HG03378 (cell line): ENCODE results near the gene HMCN2.

ENCODE experiments used
- ATAC-seq: cut with Tn5 transposase; IDR thresholded peaks from one replicate; pipeline ENCODE4 v1.9.1; 2021; ENCODE audit warnings: mild to moderate bottlenecking, moderate library complexity; ENCODE audit not compliant: unreplicated experiment

The HMCN2 gene, protein sequence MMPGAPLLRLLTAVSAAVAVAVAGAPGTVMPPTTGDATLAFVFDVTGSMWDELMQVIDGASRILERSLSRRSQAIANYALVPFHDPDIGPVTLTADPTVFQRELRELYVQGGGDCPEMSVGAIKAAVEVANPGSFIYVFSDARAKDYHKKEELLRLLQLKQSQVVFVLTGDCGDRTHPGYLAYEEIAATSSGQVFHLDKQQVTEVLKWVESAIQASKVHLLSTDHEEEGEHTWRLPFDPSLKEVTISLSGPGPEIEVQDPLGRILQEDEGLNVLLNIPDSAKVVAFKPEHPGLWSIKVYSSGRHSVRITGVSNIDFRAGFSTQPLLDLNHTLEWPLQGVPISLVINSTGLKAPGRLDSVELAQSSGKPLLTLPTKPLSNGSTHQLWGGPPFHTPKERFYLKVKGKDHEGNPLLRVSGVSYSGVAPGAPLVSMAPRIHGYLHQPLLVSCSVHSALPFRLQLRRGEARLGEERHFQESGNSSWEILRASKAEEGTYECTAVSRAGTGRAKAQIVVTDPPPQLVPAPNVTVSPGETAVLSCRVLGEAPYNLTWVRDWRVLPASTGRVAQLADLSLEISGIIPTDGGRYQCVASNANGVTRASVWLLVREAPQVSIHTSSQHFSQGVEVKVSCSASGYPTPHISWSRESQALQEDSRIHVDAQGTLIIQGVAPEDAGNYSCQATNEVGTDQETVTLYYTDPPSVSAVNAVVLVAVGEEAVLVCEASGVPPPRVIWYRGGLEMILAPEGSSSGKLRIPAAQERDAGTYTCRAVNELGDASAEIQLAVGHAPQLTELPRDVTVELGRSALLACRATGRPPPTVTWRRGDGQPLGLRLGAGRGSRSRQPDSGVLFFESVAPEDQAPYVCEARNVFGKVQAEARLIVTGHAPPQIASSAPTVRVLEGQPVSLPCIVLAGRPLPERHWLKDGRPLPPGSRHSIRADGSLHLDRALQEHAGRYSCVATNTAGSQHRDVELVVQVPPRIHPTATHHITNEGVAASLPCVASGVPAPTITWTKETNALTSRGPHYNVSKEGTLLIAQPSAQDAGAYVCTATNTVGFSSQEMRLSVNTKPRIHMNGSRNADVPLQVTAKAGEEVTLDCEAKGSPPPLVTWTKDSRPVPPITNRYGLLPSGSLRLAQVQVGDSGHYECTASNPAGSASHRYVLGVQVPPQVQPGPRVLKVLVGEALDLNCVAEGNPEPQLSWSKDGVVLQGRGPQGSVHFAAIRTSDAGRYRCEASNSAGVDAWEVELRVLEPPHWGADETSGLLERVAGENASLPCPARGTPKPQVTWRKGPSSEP (N-terminal part only)

DNA sequence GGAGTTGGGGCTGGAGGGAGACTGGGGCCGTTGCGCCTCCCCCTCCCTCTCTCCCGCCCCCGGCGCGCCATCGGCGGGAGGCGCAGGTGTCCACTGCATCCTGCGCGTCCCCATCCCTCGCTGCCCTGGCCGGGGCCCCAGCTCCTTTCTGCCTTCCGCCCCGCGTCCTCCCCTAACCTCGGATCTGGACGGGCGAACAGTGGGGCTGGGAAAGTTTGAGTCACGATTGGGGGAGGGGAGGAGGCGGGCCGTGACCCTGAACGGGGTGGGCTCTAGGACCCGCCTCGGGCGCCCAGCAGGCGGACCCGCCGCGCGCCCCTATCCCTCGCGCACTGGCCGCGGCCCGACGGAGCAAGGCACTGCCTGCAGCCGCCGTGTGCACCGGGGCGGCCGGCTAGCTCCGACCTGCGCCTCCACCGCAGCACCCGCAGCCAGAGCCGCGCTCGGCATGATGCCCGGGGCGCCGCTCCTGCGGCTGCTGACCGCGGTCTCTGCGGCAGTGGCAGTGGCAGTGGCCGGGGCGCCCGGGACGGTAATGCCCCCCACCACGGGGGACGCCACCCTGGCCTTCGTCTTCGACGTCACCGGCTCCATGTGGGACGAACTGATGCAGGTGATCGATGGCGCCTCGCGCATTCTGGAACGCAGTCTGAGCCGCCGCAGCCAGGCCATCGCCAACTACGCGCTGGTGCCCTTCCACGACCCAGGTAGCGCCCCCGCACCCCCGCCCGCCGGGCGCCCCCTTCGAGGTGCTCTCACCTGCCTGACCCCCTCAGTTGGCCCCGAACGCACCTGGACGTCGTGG lies at the start of gene HMCN2:
HMCN2 (plus strand) TSS at position 330 of the 805 bp plus-strand sequence; CDS start at position 449, 119 bp downstream.
- ATAC-seq, result no peak

DNA sequence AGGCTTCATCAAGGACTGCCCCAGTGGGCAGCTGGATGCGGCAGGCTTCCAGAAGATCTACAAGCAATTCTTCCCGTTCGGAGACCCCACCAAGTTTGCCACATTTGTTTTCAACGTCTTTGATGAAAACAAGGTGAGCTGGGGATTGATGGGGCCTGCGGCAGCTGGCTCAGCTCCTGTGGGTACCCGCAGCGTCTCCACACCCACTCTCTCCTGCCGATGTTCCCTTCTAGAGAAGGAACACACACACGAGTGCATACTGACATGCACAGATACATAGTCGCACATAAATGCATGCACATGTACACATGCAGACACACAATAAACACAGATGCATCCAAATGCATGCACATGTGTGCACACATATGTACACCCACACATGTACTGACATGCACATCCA lies 47.7 kb upstream of the HMCN2 start:
- ATAC-seq, result no peak

DNA sequence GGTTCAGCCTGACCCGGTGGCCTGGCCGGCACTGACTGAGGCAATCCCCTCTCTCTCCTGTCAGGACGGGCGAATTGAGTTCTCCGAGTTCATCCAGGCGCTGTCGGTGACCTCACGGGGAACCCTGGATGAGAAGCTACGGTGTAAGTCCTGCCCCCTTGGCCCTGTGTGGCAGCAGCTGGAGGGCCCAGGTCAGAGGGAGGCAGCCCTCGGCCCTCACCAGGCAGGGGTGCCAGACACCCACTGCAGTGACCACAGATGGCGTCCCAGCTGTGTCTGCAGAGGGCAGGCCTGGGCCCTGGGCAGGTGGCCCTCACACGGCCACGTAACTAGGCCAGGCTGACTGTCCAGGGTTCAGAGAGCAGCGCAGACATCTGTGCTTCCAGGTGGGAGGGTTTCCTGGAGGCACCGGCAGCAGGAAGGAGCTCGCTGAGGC lies 45.9 kb upstream of the HMCN2 start:
- ATAC-seq, result no peak

DNA sequence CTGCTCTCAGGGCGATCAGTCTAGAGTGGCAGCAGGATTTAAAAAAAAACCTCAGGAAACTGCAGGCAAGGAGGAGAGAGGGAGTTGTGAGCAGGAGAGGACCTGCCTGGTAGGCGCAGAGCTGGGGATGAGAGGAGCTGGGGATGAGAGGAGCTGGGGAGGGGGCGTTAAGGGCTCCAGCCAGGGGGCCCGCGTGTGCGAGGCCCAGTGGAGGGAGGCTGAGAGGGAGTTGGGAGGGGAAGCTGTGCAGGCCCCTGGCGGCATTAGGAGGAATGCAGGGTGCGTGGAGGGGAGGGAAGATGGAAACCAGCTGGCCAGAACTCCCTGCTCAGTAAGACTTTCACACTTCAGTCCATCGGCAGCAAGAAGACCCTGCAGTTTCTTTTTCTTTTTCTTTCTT lies 45.2 kb upstream of the HMCN2 start:
- ATAC-seq, result no peak

DNA sequence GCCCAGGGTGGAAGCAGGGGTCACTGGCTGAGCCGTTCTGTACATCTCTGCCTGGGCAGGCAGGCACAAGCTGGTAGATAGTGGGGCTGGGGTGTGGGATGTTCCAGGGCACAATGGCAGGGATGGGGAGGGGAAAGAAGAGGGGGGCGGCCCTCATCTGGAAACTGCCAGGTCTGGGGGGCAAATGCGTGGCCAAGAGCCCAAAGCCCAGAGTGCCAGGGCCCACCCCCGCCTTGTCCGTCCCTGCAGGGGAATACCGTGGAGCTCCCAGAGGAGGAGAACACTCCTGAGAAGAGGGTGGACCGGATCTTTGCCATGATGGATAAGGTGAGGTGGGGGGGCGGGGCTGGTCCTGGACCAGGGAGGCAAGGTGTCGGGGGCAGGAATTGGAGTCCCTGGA lies 42.7 kb upstream of the HMCN2 start:
- ATAC-seq, result no peak

DNA sequence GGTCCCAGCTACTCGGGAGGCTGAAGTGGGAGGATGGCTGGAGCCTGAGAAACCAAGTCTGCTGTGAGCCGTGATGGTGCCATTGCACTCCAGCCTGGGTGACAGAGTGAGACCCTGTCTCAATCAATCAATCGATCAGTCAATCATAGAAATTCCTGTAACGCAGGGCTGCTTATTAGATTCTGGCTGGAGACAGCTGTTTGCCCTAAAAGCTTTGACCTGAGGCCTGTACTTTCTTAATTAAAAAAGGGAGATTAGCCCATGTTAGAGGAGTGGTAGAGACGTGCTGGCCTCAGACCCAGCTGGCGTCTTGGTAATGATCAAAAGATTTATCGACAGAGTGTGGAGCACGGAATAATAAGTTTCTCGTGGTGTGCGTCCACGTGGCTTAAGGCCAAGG lies 40.5 kb upstream of the HMCN2 start:
- no peak for ATAC-seq

DNA sequence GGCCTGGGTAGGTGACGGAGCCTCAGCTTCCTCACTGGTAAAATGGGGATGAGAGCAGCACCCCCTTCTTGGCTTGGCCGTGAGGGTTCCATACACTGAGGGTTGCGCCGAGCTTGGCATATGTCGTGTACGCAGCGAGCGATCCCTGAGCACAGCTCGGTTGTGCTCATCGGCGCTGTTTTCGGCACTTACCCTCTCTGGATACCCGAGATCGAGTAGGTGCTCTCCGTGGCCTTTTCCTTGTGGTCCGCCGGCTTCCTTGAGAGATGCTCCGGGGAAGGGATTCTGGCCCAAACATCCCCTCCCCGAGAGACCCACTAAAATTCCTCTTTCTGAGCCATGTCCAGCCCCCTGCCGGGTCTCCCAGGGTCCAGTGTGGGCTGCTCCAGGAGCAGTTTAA lies 40.0 kb upstream of the HMCN2 start:
- ATAC-seq, result no peak

DNA sequence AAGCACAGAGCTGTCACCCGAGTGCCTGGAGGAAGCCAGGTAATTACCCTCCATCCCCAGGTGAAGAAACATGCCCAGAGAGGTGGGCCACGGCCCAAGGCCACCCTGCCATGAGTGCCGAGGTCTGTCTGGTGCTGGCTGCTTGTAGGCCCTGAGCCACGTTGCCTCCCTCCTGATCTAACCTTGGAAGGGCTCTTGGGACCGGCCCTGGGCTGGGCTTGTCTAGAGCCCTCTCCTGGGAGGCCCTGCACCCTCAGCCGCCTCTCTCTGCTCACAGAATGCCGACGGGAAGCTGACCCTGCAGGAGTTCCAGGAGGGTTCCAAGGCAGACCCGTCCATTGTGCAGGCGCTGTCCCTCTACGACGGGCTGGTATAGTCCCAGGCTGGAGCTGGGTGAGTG lies 39.4 kb upstream of the HMCN2 start:
- no peak for ATAC-seq

DNA sequence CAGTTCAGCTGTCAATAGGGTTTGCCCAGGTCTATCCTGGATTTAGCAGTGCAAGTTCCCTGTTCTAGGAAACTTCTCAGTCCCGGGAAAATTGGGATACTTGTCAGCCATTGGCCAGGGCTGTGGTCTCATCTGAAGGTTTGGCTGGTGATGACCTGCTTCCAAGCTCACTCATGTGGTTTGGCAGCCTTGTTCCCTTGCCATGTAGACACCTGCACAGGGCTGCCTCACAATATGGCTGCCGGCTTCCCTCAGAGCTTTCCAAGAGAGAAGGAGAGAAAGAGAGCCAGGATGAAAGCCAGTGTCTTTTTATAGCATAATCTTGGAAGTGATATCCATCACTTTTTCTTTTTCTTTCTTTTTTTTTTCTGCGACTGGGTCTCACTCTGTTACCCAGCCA lies 37.7 kb upstream of the HMCN2 start:
- ATAC-seq, result no peak

DNA sequence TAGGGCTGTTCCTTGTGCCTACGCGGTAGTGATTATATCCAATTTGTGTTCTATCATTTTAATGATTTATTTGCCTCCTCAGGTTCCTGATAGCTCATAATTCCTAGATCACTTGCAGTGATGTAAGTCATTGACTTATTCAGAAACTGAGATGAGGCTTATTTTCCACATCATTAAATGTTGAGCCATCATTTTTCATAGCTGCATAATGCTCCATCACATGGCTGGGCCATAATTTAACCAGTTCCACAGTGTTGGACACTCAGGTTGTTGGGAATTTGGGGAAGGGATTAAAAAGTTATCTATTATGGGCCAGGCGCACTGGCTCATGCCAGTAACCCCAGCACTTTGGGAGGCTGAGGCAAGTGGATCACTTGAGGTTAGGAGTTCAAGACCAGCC lies 35.8 kb upstream of the HMCN2 start:
- ATAC-seq, result no peak

DNA sequence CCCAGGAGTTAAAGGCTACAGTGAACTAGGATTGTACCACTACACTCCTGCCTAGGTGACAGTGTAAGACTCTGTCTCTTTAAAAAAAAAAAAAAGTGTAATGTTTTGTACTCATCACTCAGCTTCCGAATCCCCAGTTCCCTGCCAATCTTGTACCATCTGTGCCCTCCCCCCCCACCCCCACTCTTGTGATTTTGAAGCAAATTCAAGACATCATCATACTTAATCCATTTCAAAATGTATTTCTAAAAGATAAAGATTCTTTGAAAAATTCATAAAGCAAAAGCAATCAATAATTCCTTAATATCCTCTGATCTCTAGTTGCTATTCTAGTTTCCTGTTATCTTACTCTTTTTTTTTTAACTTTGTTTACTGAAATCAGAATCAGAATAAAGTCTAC lies 34.9 kb upstream of the HMCN2 start:
- no peak for ATAC-seq

DNA sequence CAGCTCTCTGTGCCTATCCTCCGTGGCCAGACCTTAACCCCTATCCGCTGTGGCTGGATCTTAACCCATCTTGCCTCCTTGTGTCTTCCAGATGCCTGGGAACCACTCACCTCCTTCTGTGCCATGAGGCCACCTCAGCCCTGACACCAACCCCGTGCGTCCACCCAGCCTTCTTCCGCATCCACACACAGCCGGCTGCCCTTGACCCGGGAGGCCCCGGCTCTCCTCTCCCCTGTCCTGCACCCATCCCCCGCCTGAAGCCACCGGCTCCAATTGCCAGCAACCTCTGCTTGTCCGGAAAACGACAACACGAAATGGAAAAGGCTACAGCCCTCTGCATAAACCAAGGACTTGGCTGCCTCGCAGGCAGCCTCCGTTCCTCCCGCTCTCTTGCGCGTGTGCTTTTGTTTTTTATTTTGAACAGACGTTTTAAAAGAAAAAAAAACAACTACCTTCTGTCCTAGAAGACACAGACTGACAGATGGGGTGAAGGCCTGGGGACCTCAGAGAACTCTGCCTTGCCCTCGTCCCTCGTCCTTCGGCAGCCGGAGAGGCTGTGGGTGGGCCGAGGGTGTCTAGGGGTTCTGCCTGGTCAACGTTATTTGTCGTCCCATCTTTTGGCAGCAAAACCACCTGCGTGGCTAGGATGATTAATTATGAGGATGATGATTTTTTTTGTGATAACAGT lies 32.5 kb upstream of the HMCN2 start:
- ATAC-seq, result no peak

DNA sequence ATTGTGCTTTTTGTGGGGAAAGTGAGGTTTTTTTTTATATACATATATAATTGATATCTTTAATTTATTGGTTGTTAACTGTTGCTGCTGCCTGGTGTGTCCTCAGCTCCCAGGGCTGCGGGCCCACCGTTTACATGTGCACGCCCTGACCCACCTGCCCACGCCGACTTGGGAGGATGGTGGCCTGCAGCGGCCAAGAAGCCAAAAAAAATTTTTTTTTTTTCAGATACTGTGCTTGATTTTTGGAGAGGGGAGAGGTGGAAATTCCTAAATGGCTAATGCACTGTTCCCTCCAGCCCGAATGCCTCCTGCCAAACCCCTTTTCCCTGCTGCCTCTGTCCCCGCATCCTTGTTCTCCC lies 32.0 kb upstream of the HMCN2 start:
- ATAC-seq, result no peak

DNA sequence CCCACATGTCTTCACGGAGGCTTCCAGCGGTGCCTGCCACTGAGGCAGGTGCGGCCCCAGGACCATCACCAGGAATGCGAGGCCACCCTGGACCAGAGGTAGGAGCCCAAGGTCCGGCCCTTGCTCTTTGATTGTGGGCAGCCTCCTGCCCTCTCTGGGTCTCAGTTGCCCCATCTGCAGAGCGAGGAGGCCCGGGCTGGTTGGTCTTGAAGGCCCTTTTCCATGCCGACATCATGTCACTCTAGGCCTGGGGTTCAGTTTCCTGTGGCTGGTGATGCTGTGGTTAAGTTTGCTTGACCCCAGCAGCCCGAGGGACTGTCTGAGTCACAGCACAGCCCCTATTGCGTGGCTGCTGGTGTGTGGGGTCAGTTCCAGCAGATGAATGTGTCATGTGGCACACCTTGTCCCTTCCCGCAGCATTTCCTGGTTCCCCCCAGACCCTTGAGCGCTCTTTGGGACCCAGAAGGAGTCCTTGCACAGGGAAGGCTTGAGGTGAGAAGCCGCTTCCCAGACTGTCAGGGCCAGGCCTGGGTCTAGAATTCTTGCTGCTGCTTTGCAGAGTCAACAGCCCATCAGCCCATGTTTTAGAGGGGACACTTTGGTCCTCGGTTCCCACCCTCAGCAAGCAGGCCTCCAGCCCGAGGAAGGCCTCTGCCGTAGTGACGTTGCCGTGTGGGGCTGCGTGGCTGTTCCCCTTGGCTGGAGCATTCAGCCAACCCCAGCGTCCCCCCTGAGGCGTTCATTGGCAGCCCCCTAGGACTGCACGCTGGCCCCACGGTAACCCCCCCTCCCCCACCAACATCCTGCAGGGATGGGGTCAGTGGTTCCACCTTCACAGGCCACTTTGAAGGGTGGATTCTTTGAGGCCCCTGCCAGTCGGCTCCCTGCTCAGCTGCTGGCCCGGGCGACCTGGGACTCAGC lies 31.0 kb upstream of the HMCN2 start:
- no peak for ATAC-seq

DNA sequence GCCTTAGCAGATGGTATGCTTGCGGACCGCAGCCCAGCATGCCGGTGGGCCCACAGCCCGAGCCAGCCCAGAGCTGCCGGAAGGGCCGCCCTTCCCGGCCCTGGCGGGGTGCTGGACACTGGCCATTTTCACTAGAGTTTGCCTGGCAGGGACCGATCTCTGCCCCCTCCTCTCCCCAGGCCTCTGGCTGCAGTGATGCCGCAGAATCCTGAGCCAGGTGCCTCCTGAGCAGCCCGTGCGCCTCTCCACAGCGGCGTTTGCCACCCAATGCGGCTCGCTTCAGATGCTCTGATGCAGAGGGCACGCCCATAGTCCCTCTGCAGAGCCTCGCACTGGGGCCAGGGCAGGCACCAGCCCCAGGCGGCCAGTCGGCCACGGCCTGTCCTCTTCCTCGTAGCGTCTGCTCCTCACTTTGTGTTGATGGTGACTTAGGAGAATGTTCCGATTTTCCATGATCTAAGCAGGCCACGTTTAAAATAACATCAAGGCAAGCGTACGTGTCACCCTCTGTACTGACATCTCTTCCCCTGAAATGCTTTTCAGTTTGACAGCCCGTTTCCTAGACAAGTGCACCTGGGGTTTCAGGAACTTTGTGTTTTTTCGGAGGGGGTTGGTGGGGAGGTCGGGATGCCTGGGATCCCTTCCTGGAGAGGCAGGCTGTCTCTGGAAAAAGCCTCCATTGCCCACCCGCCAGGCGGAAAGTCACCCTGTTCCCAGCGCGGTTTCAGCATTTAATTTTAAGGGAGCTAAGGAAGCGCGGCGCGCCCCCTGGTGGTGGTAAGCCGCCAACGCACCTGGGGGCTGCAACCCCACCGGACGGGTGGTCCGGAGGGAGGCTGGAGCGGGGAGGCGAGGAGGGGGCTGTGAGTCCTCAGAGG lies 29.8 kb upstream of the HMCN2 start:
- no peak for ATAC-seq

DNA sequence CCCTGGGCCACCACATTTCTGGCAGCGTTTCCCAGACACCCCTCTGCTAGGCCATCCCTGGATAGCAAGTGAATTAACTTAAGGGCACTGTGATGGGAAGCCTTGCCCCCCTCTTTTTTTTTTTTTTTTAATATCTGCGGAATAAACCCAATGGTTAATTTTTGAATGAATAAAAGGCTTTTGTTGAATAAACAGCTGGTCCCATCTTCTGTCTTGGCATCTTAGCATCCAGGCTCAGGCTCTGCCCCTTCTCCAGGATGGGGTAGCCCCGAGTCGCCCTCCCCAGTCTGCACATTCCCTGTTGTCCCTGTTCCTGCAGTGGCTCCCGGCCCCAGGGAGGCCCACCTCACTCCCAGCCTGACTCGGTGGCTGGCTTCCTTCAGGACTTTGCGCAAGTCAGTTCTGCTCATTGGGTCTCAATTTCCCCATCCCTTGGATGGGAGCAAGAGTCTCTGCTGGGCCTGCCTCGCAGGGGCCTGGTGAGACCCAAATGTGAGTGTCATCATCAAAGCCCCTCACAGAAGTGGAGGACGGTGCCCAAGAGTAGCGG lies 29.0 kb upstream of the HMCN2 start:
- no peak for ATAC-seq

DNA sequence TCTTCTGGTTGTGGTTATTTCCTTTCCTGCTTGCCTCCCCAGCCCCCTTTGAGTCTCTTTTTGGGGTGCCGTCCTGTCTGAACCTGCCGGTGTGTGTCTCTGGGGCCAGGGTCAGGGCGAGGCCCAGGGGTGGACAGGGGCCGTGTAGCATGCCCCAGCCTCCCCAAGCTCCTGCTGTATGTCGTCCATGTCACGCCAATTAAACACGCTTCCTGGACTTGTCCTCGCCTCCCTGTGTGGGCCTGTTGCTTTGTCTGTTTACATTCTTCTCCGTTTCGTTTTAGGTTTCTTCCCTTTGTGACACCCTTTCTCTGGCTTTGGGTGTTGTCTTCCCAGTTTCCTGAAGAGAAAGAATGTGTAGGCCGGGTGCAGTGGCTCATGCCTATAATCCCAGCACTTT lies 28.5 kb upstream of the HMCN2 start:
- ATAC-seq, result no peak
